GM21737 (cell line): Measurements from ENCODE around the gene ZNF511.

Experiments
- ATAC-seq: cut with Tn5 transposase; IDR thresholded peaks from one replicate; pipeline ENCODE4 v1.9.1; 2021; ENCODE audit warnings: mild to moderate bottlenecking, moderate library complexity; ENCODE audit not compliant: unreplicated experiment

The ZNF511 gene

DNA sequence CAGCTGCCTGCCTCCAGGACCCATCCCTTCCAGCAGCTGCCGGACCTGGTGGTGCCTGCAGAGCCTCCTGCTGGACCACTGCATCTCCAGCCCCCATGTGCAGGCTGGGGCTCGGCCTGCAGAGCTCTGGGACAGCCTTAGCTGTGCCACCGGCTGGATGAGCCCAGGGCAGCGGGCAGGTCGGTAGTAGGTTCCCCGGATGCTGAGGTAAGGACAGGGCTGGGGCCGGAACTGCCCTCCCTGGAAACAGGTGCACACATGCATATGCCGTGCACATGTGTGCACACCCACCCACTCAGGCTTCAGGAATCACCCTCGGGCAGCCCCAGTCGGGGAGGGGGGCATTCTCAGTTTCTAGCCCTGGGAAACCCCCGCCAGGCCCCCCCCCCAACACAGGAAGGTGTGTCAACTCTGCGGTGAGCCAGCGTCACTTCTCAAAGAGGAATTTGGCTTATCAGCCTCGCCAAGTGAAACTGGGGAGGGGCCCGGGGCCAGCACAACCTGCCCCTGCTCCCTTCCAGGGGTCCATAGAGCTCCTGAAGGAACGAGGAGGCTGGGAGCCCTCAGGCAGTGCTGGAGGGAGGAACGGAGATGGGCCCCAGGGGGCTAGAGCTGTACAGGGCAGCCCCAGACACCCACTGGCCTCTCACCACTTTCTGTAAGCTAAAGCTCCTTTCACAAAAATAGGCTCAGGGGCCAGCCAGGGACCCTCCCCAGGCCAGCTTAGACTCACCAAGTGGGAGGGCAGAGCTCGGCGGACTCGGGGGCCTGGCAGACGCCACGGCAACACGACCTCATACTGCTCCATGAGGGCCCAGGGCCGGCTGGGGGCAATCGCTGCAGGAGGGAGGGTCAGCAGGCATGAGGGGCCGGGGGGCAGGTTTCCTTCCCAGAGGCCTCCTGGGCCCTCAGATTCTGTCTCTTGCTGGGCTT is 33.7 kb upstream of the ZNF511 start:
- ATAC-seq: peak; percentile 48

DNA sequence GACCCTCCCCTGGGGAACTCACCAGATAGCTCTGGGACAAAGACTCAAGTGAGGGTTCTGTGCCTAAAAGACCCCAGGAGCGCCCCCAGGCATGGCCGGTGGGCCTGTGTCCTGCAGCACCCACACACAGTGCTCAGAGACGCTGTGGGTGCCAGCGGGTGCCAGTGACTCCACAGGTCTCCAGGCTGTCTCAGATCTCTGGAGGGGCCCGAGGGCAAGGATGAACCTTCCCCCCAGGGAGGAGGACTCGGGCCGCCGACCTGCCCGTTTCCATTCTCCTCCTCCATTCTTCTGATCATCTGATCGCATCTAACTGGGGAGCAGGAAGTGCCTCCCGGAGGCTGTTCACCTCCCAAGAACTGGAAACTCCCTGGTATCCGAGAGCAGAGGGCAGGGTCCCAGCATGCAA is 33.0 kb upstream of the ZNF511 start:
- no peak for ATAC-seq

DNA sequence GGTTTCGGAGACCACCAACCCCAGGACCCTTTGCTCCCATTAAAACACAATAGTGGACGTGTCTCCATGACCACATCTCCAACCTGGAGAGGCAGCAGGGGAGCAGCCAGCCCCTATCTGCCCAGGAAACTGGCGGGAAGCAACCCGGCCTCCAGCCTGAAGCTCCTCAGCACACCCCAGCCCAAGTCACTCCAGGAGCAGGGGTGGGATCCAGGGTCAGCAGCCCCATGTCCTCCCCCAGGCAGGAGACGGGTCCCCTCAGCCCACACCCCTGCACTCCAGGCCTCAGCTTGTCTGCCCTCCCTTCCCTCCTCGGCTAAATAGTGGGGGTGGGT is 32.6 kb upstream of the ZNF511 start:
- ATAC-seq: no peak

DNA sequence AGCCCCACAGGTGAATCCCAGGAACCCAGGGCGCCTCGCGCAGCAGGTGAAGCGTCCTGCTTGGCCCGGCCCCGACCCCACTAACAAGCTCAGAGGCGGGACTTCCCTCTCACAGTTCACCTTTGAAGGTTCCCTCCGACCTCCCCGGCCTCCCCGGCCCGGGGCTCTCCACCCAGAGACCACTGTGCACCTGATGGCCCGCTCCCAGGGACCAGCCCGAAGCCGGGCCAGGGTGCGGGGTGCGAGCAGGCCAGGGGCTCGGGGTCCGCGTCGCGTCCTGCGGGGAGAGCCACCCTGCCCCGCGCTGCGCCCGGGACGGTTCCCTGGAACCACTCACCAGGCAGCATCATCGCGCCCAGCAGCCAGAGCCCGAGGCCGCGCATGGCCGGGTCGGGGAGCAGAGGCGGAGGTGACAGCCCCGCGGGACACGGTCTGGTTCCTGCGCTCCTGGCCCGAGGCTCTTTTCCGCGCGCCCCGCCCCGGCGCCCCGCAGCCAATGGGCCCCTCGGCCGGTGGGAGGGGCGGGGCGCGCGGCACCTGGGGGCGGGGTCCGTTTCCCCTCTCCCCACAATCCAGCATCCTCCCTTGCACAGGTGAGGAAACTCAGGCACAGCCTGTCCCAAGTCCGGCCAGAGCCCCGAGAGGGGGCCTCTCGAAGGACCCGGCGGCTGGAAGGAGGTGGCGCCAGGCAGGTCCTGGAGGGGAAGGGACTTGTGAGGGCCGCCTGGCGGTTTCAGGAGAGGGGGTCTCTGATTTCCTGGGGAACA is 32.1 kb upstream of the ZNF511 start, which contains the start of gene ADAM8:
Gene ADAM8, minus strand, starts transcription at position 434 of the 767 bp plus-strand sequence. Its CDS starts 51 bp downstream, at position 383.
- peak; percentile 39 for ATAC-seq

DNA sequence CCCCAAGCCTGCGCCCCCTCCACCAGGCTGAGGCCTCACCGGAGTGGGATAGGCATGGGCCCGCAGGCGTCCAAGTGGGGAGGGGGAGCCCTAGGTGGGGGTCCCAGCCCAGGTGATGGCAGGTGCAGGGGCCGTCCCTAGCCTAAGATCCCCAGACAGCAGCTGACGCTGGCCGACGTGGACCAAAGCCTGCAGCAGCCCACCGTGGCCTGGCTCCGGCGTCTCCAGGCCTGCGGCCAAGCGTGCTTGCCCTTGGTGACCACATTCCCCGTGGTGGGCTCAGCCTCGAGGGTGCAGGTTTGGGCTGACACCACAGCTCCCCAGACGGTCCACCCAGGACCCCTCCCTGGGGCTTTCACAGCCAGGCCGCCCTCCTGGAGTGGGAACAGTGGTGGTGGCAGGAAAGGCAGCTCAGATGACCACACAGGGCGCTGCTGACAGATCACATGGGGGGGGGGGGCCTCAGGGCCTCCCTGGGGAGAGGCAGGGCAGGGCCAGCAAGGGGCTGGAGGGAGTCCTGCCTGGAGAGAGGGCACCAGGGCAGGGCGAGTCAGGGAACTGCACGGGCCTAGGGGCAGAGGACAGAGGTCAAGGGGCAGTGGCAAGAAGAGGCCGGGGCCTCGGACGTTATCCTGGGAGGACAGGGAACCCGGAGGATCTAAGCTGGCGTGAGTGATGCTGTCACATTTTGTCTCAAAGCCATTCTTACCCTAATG is 31.3 kb upstream of the ZNF511 start:
- ATAC-seq: no peak

DNA sequence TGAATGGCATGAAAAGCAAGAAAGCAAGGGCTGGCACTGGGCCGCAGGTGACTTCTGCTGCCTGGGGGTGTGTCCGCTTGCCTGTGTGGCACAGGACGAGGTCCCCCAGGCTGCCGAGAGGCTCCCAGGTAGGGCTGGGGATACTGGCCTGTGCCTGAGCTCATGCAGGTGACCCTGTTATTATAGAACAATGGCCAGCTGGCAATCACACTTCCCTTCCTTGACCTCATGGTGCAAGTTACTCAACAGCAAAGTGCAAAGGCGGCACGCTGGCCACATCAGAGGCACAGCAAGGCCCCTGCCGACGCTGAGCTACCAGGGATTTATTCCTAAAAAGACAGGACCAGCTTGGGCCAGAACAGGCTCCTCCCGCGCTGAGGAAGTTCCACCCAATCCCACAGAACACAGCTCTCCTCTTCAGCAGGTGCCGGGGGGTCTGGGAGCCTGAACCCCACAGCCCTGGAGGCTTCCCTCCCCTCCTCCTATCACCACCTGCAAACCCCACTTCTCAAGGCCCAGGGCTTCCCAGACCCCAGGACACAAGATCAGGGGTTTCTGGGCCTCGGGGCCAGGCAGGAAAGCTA is 30.6 kb upstream of the ZNF511 start:
- ATAC-seq: no peak

DNA sequence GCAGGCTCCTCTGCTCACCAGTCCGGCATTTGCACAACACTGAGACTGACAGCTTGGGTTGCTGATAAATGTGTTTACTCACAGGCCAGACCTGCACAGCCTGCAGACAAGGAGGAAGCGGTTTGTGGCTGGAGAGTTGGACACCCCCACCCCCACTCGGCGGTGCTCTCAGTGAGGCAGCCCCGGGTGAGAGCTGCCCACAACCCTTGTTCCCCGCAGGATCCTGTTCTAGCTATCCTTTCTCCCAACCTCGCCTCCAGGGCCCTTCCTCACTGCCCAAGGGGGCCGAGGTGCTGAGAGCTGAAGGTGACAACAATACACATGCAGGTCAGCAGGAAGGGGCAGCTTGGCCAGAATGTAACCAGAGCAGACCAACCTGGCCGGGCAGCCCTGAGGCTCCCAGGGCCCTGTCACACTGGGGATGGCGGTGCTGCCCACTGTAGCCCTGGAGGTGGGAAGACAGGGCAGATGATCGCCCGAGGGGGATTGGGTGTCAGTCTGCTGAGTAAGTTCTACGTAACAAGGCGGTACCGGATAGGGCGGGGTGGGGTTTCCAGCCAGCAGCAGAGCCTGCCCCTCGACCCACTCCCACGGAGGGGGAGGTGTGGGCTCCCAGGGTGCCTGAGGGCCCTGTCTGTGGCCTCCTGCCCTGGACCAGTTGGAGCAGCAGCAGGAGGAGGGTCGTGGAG is 30.0 kb upstream of the ZNF511 start:
- ATAC-seq: peak; percentile 33

DNA sequence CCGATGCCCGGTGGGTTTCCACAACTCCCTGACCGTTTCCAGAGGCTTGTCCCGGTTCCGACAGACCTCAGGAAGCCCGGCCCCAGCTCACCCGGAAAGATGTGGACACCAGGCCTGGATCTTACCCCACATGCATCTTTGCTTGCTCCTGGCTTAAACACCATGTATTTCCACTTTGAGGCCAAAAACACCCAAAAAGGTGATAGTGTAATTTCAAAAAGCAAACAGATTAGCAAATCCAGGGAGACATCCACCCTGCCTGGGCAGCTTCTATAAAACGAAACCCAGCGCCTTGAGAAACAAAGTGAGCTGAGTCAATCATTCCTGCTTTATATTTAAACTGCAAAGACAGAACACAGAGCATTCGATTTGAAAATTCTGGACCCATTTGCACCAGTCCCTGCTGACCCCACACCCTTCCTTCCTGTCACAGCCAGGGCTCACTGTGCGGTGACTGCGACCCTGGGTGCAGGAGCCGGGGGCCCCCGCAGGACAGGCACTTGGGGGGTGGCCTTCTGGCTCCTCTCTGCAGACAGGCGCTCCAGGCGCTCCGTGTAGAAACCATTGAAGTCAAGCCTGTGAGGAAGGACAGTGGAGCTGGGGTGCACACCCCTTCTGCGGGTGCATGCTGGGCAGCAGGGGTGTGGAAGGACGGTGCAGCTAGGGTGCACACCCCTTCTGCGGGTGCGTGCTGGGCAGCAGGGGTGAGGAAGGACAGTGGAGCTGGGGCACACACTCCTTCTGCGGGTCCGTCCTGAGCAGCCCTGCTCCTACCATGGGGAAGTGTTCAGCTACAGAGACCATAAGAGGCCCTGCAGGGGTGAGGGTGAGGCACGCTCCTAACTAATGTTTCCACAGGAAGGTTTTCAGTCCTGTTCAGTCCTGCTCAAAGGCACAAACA is 29.1 kb upstream of the ZNF511 start:
- ATAC-seq: no peak

DNA sequence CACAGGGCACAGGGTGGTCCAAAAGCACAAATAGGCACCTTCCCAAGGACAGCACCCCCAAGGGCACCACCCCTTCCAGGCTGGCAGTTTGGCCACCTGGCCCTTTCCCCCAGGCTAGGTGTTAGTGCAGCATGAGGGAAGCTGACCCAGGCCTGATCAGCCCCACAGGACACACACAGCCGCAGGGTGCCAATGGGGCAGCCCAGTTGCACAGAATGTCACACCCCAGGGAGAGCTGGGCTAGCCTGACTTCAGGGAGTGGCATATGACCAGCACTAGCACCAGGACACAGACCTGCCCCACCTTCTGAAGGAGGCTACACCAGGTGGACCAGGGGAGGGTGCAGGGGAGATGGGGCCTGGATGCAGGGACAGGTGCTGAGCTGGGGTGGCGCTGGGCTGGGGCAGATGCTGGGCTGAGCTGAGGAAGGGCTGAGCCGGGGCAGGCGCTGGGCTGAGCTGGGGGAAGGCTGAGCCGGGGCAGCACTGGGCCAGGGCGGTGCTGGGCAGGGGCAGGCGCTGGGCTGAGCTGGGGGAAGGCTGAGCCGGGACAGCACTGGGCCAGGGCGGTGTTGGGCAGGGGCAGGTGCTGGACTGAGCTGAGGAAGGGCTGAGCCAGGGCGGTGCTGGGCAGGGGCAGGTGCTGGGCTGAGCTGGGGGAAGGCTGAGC is 28.2 kb upstream of the ZNF511 start:
- ATAC-seq: no peak

DNA sequence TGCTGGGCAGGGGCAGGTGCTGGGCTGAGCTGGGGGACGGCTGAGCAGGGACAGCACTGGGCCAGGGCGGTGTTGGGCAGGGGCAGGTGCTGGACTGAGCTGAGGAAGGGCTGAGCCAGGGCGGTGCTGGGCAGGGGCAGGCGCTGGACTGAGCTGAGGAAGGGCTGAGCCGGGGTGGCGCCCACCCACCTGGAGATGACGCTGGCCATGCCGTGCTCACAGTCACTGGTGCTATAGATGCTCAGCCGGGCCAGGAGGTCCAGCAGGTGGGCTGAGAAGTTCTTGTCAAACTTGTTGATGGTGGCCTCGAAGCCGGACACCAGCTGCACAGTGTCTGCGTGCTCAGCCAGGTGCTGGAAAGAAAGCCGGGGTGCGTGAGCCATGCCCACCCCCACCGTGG is 27.6 kb upstream of the ZNF511 start:
- no peak for ATAC-seq

DNA sequence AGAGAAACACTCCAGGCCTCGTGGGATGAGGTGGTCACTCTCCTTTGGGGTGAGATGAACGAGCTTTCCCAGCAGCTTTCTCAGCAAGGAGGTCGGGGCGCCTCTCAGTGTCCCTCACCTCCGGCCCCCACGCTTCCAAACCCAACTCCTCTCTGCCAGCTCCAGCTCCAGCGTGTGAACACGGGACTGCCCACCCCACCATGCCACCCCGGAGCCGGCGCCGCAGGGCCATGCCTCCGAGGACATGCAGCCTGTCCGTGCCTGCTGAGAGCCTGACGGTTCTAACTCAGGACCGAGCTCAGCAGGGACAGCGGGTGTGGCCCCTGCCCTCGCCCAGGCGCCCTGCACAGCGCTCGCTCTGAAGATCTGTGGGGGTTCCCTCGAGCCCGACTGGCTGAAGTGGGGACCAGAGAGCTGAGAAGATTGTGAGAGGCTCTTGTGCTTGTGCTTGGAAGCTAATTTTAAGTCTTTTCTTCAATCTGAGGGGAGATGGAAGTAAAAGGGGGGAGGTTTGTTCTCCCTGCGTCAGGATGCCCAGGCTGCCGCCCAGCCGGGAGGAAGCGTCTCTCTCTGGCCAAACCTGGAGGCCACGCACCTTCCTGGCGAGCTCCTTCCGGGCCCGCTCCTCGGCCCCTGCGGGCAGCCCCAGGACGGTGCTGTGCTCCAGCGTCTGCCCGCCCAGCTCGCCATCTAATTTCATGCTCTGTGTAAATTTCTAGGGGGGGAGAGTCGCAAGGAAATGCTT is 26.9 kb upstream of the ZNF511 start:
- no peak for ATAC-seq

DNA sequence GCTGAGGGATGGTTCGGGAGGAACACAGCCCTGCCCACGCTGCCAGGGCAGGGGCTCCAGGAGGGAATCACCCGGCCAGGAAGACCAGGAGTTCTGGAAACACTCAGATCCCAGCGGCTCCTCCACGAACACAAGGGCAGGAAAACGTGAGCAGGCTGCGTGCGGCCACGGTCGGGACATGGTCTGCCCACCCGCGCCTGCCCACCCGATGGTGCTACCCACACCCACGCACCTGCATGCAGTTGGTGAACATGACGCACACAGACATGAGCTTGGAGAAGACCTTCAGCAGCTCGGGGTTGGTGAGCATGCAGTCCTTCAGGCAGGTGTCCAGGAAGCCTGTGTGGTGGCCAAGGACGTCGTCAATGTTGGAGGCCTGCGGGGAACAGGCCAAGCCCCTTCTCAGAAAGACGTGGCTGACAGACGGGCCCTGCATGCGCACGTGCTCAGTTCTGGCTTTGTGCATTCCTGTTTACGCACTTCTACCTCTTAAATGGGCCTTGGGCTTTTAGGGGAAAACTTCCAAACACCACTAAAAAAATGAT is 25.8 kb upstream of the ZNF511 start:
- no peak for ATAC-seq

DNA sequence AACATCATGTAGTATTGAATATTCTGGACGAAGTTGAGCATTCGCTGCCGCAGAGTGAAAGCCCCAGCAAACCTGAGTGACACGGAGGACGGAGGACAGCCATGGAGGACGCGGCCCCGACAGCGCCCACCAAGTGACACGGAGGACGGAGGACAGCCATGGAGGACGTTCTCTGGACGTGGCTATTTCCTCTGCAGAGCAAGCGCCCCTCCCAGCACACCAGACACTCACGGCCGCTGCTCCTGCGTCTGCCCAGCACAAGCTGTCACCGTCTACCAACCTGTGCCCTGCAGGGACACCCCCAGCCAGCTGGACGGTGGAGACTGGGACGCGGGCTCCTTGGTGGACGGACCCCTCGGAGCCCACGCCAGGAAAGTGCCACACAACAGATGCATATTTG is 24.8 kb upstream of the ZNF511 start:
- ATAC-seq: no peak

DNA sequence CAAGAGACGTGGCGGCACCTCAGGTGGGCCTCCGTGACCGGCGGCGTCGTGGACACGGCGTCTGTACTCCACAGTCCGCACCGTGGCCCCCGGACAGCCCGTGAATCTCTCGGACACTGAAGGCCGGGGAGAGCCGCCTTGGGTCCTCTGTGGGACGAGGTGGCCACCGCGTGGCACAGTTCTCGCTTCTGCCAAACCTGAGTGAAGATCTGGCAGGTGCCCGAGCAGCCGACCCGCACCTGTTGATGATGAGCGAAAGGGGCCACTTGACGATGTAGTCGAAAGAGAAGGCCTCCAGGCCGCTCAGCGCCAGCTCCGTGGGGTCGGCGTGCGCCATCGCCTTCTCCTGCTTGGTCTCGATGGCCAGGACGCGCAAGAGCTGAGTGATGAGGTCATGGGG is 23.5 kb upstream of the ZNF511 start:
- ATAC-seq: no peak

DNA sequence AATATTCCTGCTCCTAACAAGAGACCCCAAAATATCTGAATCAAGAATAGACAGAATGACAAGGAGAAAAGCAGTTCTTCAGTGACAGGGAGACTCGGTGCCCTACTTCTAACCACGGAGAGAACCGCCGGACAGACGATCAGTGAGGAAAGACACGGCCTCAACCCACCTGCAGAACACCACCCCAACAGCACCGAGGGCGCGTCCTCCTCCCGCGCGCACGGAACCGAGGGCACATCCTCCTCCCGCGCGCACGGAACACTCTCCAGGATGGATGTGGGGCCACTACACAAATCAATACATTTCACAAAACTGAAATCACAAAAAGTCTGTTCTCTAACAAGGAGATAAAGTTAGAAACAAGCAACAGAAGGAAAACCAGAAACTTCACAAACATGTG is 22.3 kb upstream of the ZNF511 start:
- no peak for ATAC-seq

DNA sequence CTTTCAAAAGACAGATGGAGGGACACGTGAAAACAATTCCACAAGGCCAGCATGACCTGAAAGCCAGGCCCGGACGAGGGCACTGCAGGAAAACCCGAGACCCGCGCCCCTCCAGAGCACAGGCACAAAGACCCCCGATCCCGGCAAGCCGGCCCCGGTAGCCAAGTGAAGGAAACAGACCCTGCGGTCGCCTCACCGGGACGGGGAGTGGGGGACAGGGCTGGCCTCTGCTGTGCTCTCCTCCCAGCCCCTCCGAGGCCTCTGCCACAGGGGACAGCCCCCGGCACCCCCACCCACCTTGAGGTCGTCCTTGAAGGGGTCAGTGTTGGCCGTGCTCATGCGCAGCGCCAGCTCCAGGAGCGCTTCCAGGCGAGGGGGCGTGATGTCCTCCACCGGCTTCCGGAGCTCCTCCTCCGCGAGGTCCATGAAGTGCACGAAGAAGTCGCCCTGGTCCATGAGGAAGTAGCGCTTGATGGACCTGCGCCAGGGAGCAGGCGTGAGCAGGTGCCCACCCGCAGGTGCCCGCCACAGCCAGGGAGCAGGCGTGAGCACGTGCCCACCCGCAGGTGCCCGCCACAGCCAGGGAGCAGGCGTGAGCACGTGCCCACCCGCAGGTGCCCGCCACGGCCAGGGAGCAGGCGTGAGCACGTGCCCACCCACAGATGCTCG is 20.7 kb upstream of the ZNF511 start:
- ATAC-seq: no peak

DNA sequence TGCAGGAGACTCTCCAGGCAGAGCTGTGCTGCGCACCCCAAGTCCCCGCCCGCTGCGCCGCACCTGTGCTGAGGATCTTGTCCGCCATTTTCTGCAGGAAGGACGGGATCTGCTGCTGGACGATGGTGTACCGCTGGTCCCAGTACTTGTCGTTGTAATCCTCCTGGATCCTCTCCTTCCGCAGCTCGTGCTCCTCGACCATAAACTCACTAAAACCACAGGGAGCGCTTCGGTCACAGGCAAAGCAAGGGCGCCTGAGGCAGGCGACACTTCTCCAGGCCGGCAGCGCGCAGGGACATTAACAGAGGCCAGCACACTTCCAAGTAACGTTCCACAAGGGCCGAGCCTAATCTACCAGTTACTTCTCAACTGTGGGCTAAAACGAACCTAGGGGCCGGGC is 19.0 kb upstream of the ZNF511 start:
- no peak for ATAC-seq
